ENCODE results near the gene SALL4.
"Not testable (repeated sequence)": the region's sequence is repeated elsewhere in the genome, so short reads cannot be mapped to it uniquely, and the experiment has no call there.

SALL4 gene

DNA sequence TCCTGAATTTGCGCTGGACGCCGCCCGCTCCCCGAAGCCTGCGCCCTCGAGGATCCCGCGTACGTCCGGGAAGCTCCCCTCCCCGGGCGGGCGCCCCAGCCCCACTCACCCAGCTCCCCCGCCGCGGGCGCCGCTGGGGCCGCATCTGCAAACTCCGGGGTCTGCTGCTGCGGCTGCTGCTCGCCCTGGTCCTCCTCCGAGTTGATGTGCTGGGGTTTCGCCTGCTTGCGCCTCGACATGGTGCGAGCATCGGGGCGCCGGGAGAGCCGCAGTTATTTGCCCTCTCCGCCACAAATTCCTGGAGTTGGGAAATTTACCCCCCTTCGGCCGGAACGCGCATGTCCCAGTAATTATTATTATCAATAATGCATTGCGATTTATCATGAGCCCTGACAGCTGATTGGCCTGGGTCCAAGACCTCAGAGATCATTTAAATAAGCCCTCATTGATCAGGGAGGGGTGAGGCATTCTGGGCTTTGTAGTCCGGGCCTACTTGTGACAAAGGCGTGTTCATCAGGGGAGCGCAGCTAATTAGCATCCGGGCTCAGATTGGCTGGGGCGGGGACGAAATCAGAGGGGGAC, at the start of gene SALL4:
SALL4 (minus strand) TSS at position 352 of the 582 bp plus-strand sequence; CDS start at position 239, 113 bp downstream.
- no peak for DNase-seq (ENCODE audit: low read depth in 2 of 2)

DNA sequence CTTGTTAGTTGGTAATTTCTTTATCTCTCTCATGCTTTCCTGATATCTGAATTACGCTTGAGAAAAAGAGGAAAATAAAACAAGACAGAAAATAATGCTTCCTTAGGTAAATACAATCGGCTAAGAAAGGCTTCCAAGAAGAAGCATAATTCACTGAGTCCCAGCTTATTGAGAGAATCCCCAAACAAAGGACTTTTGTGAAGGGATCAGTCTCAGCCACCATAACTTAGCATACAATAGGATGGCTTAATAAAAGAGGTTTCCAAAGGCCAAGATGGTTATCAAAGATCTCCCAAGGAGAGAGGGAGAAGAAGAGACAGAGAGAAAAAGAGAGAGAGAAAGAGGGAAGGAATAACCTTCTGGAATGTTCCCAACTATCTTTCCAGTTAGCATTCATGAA, 46.0 kb upstream of the SALL4 start:
- no peak for DNase-seq (ENCODE audit: low read depth in 2 of 2)

DNA sequence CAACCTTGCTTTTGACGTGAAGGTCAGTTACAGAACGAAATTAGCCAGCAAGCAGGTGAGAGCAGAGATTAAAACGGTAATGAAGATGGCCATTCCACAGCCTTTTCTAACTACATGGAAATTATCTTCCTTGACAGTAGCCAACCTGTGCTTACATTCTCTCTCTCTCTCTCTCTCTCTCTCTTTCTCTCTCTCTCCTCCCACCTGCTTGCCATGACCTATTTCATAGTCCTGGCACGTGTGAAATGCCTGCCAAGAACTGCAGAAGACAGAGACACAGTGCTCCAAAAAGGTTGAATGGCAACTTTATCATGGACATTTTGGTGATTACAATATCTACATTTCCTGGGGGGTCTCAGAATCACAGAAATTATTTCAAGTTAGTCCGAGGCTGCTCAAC, 38.5 kb upstream of the SALL4 start:
- no peak for DNase-seq (ENCODE audit: low read depth in 2 of 2)

DNA sequence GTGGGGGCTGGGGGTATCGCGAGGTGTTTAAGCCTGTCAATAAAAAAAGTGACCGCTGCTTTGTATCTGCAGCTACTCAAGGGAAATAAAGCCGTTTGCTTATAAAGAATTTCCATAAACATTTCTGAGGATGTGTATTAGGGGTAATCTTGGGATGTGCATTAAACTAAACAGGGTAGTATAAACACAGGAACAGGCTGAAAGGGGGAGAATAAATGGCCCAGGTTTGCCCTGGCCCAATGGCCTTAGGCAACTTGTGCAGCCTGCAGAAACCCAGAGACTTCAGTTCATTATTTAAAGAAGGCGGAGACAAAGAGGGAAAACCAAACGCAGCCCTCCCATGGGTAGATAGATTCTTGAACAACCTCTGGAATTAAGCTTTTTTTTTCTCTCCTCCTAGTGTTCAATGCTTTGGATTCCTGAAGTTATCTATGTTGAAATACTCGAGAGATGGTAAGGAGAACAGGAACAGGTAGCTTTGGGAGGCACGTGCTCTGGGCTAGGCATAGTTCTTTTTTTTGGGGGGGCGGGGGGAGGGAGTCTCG, 35.6 kb upstream of the SALL4 start:
- no peak for DNase-seq (ENCODE audit: low read depth in 2 of 2)

DNA sequence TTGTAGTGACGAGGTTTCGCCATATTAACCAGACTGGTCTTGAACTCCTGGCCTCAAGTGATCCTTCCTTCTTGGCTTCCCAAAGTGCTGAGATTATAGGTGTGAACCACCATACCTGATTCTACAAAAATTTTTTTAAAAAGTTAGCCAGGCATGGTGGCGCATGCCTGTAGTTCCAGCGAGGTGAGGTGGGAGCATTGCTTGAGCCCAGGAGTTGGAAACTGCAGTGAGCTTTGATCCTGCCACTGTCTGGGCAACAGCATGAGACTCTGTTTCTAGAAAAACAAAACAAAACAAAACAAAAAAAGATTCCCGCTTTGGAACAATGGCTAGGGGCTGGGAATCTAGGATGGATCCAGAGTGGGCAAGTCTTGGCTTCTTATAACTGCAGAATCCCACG, 35.1 kb upstream of the SALL4 start:
- DNase-seq (ENCODE audit: low read depth in 2 of 2), result no peak

DNA sequence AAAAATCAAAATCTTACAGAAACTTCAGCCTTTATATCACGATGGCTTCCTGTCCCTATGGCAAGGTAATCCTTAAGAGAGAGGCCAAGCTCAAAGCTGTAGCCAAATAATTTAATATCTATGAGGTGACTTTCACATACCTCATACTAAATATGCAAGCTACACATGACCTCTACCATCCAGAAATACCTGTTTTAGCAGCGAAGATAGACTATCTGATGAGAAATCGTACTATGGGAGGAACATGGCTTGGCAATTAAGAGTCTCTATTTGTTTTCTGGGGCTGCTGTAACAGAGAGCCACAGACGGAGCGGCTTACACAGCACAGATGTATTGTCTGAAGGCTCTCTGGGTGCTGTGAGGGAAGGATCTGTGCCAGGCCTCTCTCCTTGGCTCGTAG, 31.0 kb upstream of the SALL4 start:
- no peak for DNase-seq (ENCODE audit: low read depth in 2 of 2)

DNA sequence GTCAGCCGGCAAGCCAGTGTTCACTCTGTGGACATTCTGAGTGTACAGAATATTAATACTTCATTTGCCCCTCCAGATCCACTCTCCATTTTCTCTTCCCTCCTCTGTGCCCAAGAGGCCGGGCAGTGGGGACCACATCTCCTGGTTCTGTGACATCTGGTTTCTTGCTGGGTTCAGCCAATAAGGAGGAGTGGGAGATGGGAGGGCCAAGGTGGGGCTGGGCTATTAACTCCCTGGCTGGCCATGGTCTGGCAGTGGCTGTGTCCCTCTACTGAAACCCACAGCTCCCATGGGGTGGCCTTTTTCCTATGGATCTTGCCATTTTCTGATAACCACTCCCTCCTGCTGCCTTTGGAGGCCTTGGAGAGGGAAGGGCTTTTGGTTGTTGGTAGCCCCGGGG, 30.0 kb upstream of the SALL4 start:
- DNase-seq (ENCODE audit: low read depth in 2 of 2), result no peak

DNA sequence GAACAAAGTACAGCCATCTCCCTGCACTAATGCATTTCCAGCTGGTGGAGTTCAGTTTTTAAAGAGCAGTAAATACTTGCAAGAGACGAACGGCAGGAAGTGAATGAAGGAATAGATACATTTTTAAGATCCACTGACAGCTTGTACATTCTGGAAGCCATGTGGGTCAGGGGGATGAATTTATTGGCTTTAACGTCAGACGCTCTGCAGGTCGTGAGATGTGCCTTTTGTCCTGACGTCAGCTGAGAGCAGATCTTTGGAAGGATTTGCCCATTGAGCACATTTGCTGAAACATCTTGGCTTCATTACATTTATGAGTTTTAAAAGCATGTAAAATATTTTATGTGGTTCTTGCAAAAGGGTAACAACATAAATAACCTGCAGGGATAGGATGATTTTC, 29.5 kb upstream of the SALL4 start:
- DNase-seq (ENCODE audit: low read depth in 2 of 2), result no peak

DNA sequence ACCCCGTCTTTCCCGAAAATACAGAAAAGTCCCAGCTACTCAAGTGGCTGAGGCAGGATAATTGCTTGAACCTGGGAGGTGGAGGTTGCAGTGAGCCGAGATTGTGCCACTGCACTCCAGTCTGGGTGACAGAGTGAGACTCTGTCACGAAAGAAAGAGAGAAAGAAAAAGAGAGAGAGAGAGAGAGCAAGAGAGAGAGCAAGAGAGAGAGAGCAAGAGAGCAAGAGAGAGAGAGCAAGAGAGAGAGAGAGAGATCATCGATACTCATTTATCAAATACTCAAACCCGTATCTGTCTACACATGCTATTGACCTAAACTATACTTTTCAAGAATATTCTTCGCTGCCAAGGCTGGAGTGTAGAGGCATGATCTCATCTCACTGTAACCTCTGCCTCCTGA, 28.2 kb upstream of the SALL4 start:
- DNase-seq (ENCODE audit: low read depth in 2 of 2), result no peak

DNA sequence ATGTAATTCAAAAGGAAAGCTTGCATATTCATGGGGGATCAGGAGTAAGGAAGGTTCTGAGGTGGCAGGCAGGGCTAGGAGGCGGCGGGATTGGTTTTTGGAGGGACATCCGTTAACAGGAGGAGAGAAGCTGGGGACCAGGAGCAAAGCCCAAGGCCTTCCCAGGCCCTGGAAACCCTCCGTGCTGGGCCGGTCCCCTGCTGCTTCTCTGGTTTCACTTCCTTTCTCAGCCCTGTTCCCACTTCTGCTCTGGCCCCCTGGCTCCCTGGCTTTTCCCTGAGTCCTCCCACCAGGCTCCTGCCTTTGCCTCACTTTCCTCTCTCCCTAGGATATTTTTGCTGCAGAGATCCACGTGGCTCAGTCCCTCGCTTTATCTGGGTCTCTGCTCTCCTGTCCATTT, 26.4 kb upstream of the SALL4 start:
- no peak for DNase-seq (ENCODE audit: low read depth in 2 of 2)

DNA sequence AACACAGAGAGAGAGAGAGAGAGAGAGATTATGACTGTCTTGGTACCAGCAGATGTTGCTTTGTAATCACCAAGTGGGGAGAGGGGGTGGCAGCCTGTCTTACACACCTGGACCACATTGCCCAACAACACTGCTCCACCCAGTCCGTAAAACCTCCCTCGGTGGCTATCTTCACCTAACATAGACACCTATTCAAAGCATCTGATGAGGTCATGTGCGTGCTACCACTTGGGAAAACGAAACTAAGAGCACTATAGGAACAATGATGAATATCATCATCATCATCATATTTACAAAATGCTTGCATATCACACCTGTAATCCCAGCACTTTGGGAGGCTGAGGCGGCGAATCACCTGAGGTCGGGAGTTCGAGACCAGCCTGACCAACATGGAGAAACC, 24.1 kb upstream of the SALL4 start:
- DNase-seq (ENCODE audit: low read depth in 2 of 2), result no peak

DNA sequence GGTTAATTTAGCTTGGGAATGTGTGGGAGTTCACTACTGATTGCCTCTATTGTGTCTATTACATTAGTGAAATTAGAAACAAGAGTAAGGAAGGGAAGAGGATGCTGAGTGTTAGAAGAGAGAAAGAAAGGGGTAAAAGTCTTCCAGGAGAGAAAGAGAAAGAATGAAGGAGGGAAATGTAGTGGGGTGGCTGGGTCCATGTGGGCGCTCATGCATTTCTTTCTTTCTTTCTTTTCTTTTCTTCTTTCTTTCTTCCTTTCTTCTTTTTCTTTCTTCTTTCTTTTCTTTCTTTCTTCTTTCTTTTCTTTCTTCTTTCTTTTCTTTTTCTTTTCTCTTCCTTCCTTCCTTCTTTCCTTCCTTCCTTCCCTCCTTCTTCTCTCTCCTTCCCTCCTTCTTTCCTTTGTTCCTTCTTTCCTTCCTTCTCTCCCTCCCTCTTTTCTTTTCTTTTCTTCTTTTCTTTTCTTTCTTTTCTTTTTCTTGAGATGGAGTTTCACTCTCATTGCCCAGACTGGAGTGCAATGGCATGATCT, 16.2 kb upstream of the SALL4 start:
- DNase-seq (ENCODE audit: low read depth in 2 of 2), result no peak

DNA sequence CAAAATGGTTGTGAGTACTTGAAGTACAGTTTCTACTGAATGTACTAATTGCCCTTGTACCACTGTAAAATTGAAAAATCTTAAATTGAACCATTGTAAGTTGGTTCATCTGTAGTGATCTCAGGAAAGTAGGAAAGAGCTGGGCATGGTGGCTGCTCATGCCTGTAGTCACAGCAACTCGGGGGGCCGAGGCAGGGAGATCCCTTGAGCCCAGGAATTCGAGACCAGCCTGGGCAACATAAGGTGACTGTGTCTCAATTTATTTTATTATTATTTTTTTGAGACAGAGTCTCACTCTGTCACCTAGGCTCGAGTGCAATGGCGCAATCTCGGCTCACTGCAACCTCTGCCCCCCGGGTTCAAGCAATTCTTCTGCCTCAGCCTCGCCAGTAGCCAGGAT, 14.5 kb upstream of the SALL4 start:
- DNase-seq (ENCODE audit: low read depth in 2 of 2), result not testable (repeated sequence)

DNA sequence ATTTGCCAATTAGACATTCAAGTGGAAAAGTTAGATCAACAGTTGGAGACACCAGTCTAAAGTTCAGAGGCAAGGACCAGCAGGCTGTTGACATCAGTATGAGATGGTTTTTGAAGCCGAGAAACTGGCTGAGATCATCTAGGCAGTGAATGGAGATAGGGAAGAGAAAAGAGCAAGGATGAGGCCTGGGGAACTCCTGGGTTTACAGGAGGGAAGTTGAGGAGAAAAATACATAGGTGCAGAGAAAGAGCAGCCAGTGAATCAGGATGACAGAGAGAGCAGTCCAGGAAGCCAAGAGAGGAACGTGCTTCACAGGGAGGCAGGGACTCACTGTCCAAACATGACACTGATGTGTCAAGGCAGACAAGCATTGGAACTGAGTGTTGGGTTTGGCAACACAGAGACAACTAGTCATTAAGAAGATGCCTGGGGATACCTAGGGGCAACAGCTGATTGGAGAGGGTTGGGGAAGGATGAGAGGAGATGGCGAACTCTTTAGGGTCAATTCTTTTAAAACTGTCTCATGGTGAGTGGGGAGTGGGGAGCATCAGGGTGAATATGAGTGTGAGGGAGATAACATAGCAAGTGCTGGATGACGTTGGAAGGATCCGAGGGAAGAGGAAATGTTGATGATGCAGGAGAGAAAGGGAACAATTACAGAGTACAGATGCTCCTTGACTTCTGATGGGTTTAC, 13.2 kb upstream of the SALL4 start:
- no peak for DNase-seq (ENCODE audit: low read depth in 2 of 2)

DNA sequence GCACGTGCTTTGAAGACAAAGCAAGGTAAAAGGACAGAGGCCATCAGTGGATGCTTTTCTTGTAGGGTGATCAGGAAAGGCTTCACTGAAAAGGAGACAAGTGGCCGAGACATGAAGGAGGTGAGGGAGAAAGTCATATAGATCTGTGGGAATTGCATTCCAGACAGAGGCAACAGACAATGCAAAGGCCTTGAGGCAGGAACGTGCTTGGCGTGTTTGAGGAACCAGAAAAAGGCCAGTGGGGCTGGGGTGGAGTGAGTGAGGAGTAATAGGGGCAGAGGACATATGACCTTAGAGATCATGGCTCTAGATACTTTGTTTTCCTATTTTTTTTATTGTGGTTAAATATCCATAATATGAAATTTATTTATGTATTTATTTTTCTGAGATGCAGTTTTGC, 10.5 kb upstream of the SALL4 start:
- DNase-seq (ENCODE audit: low read depth in 2 of 2), result no peak

DNA sequence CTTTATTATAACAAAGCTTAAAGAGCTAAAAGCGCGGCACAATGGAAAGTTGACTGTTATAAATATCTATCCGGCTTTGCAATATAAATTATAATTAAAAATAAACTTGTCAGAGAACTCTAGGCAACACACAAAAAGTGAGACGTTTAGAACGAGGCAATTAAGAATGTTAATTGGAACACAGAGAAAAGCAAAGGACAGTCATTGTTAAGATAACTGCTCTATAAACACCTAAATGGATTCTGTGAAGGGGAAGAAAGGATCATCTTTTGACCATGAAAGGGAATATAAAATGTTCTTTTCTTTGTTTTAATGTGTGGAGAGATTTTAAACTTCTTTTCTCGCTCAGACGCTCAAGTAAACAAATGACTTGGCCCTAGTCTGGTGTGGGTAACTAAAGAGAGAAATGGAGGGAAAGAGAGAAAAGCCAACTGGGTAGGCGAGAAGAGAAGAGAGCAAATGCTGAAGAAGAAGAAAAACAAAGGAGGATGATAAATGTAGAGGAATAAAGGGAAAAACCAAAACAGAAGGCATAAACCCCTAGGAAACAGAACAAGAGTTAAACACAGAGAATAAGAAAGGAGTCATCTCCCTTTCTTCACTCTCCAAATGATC, 9.3 kb upstream of the SALL4 start:
- no peak for DNase-seq (ENCODE audit: low read depth in 2 of 2)

DNA sequence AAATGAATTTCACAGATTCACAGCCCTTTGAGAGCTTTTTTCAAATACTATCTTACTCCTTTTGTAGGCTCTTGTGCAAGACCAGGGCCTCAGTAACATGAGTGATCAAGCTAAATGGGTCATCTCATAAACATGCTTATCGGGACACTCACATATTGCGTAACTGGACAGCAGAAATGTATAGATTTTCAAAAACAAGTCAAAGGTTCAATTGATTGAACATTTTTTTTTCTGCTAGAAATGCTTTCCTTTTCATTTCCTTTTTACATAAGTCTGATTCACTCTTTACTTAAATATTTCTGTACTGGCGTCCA, 8.7 kb upstream of the SALL4 start:
- no peak for DNase-seq (ENCODE audit: low read depth in 2 of 2)

DNA sequence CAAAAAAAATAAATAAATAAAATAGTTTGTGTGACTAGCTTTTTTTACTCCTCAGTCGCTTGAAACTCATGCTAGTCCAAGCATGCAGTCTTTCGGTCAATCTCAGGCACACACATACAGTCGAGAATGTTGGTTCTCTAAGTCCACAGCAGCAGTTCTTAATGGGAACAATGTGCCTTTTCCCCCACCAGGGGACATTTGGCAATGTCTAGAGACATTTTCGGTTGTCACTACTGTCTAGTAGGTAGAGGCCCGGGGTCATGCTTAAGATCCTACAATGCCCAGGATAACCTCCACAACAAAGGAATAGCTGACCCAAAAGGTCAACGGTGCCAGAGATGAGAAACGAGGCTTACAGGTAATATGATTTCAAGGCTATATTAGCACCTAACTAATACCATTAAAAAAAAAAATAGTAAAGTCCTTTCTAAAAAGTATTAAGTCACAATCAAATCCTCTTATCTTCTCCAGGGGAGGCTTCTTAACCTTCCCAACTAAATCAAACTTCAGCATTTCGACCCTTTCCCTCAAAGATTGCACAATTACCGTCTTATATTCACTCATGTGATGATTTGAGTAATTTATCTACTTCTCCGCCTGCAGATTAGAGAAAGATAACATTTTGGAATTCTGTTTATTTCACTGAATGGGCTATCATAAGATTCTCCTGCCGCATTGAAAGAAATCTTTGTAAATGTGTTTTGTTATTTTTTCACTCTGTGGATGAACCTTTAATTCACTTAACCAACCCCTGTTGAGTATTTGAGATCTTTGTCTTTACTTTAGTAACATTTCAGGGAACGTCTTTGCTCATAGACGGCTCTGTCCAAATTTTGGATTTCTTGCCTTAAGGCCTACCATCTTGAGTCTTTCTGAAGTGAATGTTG, 8.1 kb upstream of the SALL4 start:
- DNase-seq (ENCODE audit: low read depth in 2 of 2), result no peak

DNA sequence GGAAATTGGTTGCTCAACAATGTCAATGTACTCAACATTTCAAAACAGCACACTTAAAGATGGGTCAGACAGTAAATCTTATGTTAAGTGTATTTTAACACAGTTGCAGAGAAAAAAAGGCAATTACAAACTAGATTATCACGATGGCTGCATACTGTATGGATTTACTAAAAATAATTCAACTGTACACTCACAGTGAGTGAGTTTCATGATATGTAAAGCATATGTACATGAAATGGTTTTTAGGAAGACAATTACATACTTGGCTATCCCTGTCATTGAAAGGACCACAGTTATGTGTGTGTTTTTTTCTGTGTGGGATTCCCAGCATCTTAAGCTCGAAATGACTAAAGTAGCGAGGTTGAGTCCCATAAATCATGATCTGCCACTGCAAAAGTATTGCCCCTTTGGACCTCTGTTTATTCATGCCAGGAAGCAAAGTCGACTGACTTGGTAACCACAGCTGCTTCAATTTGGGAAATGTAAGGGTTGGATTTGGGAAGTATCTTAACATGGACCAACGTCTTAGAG, 5.5 kb upstream of the SALL4 start:
- DNase-seq (ENCODE audit: low read depth in 2 of 2), result no peak

DNA sequence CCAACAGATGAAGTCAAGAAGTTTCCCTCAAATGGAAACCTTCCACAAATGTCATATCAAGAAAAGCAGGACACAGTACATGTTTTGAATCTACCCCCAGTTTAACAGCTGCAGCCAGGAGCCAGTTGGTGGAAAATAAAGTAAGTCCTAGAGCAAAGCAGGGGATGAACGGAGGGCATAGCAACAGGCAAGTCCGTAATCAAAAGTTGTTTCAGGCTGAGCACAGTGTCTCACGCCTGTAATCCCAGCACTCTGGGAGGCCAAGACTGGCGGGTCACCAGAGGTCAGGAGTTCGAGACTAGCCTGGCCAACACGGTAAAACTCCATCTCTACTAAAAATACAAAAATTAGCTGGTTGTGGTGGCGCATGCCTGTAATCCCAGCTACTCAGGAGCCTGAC, 2.4 kb upstream of the SALL4 start:
- no peak for DNase-seq (ENCODE audit: low read depth in 2 of 2)

DNA sequence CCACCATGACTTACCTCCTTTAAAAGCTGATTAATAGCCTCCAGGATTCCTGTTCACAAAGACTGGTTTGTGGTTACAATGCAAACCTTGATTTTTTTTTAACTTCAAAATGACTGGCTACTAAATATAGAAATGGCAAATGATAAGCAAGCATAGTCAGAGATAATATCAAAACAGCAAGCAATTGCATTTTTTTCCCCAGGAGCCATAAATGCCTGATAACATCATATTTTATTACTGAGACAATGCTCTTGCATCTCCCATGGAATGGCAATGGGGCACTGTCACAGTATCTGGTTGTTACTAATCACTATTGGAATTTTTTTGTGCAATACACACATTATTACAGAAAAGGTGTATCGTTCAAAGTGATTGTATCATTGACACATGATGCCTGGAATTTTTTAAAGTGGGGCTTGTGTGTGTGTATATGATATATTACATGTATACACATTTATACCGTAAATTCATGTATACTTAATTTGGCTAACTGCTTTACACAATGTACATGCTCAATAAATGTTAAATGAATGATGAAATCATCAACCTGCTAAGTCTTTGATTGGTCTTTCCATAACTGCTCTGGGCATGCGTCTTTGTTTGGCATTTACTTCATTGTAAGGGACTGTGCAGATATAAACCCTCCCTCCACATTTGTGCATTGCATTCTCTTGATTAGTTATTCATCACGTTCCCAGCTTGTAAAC, 980 bp upstream of the SALL4 start:
- DNase-seq (ENCODE audit: low read depth in 2 of 2), result no peak

All from stimulated activated CD4-positive, alpha-beta T cell treated with anti-CD3 and anti-CD28 coated beads, Interleukin-12 subunit alpha, Interleukin-12 subunit beta, amount 100 ng/mL, for 24 hours (primary cell).